Heart left ventricle (tissue), 13 donors: Measurements from ENCODE around the gene NDUFV3.

Experiments used
- POLR2A ChIP-seq, 2 donors: fragments of 450-650 bp; IDR thresholded peaks; one replicate each; pipeline ENCODE4 v1.6.1; 2017; ENCODE audit warnings: antibody characterized with exemption in 2 of 2, mild to moderate bottlenecking in 2 of 2, moderate library complexity in 2 of 2
- TF ChIP-seq, protein P1 (sequence below), 12 donors: fragments of 200-600 bp; sonication (generic) in 4 of 12; IDR thresholded peaks; one replicate each; pipeline versions ENCODE4 v1.5.0 to v1.8.0; 2018 to 2022; ENCODE audit warnings: antibody characterized with exemption in 12 of 12, mild to moderate bottlenecking in 5 of 12
- donor health status: ischemic (EF 13 %, LVEDD 7.1; RV severe dilation, severe dysfunction).
- donor health status: DM: no; HTN: yes; CAD: no.
- donor health status: DM: no; HTN: no; CAD: no.
- donor health status: ischemic (EF 25% LVEDD 6.9; RV normal size, moderate dysfunction).
- donor health status: ischemic (EF 25% LVEDD 5.7; RV mildly dilated, moderate dysfunction).
- donor health status: ischemic (EF 35%, LVEDD 5.7; RV mildly dilated, moderate dysfunction).
- donor health status: nonischemic (EF 11% LVEDD 7.7; RV severe dilation, severe dysfunction).
- donor health status: DM: yes; HTN: yes; CAD: no.
- donor health status: PGD.
- donor health status: ischemic (EF 29% LVEDD 5.4; RV normal size, mild dysfunction).
- donor health status: nonischemic (EF 23%, LVEDD 6.1; RV moderate dilation, normal function).

GRCh38 chr21:42962380-42963007 is 69.4 kb downstream of the NDUFV3 start:
- TF ChIP-seq POLR2A (IDR thresholded peaks at IDR 0.05), result no peak
- TF ChIP-seq, protein P1, sequence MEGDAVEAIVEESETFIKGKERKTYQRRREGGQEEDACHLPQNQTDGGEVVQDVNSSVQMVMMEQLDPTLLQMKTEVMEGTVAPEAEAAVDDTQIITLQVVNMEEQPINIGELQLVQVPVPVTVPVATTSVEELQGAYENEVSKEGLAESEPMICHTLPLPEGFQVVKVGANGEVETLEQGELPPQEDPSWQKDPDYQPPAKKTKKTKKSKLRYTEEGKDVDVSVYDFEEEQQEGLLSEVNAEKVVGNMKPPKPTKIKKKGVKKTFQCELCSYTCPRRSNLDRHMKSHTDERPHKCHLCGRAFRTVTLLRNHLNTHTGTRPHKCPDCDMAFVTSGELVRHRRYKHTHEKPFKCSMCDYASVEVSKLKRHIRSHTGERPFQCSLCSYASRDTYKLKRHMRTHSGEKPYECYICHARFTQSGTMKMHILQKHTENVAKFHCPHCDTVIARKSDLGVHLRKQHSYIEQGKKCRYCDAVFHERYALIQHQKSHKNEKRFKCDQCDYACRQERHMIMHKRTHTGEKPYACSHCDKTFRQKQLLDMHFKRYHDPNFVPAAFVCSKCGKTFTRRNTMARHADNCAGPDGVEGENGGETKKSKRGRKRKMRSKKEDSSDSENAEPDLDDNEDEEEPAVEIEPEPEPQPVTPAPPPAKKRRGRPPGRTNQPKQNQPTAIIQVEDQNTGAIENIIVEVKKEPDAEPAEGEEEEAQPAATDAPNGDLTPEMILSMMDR (IDR thresholded peaks at IDR 0.05), result no peak
